GM21381 (cell line): ENCODE results near the gene SLC37A1.

Experiments used
- ATAC-seq: cut with Tn5 transposase; IDR thresholded peaks from one replicate; pipeline ENCODE4 v1.9.1; 2021; ENCODE audit warnings: mild to moderate bottlenecking, moderate library complexity; ENCODE audit not compliant: unreplicated experiment

The SLC37A1 gene

GRCh38 chr21:42558846-42559245 is 45.2 kb downstream of the SLC37A1 start:
- ATAC-seq: no peak

- ATAC-seq: no peak
Observed at GRCh38 chr21:42559326-42559725, 45.7 kb downstream of the SLC37A1 start.

GRCh38 chr21:42560517-42561179 is 47.0 kb downstream of the SLC37A1 start:
- ATAC-seq: no peak

- ATAC-seq: no peak
Observed at GRCh38 chr21:42561762-42562650, 48.4 kb downstream of the SLC37A1 start.

DNA sequence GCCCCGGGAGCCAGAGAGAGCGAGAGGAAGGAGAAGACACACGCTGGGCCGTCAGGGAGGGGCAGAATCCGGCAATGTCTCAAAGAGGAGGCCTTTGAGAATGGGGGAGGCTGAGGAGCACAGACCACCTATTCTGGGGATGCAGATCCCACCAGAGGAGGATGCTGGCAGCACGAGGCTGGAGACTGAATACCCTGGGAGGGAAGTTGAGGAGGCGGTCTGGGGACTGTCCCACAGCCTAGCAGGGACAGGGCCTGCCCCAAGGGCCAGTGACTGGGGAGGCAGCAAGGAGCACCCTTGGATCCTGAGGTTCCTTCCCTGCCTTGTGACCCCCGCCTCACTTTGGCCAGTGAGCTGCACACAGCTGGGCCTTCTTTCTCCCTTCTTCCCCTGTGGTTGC is 49.2 kb downstream of the SLC37A1 start:
- ATAC-seq: no peak

- ATAC-seq: no peak
Observed at GRCh38 chr21:42563261-42563660, 49.6 kb downstream of the SLC37A1 start.

DNA sequence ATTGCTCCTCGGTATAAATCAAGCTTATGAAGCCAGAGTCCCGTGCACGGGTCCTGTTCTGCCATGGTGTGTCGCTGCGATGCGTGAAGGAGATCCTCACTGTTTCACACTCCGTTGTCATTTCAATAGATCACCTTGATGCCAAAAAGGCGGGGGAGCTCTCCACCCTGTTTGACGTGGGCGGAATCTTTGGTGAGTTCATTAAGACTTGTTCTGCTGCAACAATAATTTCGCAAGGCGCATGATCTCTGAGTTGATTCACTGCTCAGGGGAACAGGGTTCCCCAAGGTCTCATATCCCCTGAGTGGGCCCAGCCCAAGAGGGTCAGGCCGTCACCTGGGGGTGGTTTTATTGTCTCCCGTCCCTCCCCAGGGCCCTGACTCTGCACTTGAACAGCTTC is 50.0 kb downstream of the SLC37A1 start:
- ATAC-seq: no peak

- no peak for ATAC-seq
Observed at GRCh38 chr21:42564561-42564971, 50.9 kb downstream of the SLC37A1 start.

- ATAC-seq: no peak
Observed at GRCh38 chr21:42565206-42565810, 51.7 kb downstream of the SLC37A1 start.

- ATAC-seq: no peak
Observed at GRCh38 chr21:42565886-42566523, 52.4 kb downstream of the SLC37A1 start.

DNA sequence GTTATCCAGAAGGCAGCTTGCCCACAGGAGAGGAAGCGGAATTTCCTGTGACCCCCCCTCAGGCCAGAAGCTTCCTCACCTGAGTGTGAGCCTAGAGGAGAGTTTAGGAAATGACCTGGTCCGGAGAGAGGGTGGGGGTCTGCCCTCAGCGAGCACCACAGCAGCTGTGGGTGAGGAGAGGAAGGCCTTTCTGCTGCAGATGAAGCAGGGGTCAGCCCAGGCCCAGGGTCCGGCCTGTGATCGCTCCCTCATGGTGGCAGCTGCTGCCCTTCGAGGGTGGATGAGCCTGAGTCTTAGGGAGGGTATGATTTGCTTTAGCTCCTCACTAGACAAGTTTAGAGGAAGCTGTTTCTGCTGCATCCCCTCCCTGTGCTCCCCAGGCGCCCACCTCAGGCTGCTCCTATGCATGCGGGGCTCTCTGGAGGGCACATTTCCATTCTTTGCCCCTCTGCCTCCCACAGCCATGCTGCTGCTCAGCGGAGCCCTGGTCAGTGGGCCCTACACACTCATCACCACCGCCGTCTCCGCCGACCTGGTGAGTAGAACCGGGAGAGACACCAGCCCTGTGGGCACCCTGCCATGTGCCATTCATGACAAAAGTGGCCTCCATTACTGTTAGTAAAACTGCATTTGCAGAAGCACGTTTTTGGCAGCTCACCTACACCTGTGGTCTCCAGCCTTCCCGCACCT is 53.0 kb downstream of the SLC37A1 start:
- ATAC-seq: no peak

- no peak for ATAC-seq
Observed at GRCh38 chr21:42567214-42567555, 53.5 kb downstream of the SLC37A1 start.

- ATAC-seq: no peak
Observed at GRCh38 chr21:42567861-42568260, 54.2 kb downstream of the SLC37A1 start.

- no peak for ATAC-seq
Observed at GRCh38 chr21:42568376-42568775, 54.7 kb downstream of the SLC37A1 start.

DNA sequence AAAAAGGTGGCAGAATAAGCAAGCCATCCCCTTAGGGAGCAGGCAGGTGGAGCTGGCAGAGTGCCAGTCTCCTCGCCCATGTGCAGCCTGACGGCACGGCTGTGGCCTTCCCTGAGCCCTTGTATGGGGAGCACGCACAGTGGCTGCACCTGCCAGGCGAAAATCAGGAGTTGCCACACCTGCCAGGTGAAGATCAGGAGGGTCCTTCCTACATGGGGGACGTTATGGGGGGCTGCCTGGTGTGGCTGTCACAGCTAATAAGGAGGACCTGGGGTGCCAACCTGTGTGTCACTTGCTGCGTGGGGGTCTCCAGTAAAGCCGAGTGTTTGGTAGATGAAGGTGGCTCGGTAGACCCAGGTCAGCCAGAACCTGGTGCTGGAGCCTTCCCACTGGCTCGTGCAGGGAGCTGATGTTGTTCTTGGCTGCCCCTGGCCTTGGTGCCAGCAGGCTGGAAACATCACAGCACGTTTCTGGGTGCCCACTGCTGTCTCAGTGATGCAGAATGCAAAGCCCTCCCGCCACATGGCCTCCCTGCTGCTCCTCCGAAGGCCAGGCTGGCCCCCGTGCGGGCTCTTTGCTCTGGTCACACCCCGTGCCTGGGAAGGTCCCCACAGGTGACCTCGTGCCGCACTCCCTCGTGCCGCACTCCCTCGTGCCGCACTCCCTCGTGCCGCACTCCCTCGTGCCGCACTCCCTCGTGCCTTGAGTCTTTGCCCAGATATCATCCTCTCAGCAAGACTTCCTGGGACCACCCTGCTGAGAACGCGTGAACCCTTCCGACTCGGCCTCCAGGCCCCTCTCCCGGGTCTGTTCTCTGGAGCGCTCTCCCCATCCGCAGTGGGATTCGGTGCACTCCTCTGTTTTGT is 55.4 kb downstream of the SLC37A1 start:
- no peak for ATAC-seq

GRCh38 chr21:42569732-42570301 is 56.2 kb downstream of the SLC37A1 start:
- no peak for ATAC-seq

GRCh38 chr21:42570362-42570761 is 56.7 kb downstream of the SLC37A1 start:
- no peak for ATAC-seq

GRCh38 chr21:42570841-42571387 is 57.3 kb downstream of the SLC37A1 start:
- ATAC-seq: no peak

GRCh38 chr21:42571391-42572150 is 57.9 kb downstream of the SLC37A1 start:
- no peak for ATAC-seq
